ENCODE measurements around the gene TBC1D30. TPM values are rescaled to one million over a fixed set of nuclear protein-coding genes. Genes with fewer than 3 reads are reported as not detected.

Gene TBC1D30
- polyA plus RNA-seq, 12 donors: 1.1 to 2.9 (median 2.0) TPM; not detected in 1

DNA sequence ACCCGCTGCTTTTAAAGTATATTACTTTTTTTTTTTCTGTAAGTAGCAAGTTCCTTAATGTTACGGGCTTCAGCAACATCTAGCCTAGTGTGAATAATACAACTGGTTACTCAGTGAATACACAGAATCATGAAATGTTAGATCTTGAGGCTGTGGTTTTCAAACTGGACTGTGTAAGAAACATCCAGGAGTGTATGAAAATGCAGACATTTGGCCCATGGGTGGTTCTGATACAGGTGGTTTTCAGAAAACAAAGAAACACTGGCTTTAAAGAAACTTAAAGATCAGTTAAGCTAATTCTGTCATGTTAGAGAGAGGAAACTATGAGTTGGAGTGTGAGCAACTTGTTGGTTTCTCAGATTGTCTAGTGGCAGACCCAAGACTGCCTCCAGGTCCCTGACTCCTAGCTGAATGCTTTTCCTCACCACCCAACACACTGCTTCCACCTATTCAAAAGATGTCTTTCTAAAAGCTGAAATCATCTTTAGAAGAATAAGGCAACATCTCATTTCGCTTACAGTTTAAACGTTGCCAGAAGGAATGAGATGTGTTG lies 36.1 kb downstream of the TBC1D30 start:
- no peak for DNase-seq

DNA sequence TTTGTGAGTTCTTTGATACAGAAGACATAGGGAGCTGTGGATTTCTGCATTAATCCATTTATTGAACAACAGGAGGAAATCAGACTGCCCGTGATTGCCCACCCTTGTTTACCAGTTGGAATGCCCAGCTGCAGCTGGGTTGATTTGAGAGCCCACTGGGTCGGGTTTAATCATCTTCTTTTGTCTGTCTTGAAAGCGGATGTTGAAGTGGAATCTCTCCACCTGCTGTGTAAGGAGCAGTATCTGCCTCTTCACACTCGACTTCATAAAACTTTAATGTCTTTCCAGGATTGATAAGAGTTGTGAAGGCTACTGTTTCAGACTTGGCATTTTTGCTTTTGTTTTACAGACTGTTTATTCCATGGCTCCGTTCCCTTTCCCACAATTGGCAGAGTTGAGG lies 39.9 kb downstream of the TBC1D30 start:
- no peak for DNase-seq

DNA sequence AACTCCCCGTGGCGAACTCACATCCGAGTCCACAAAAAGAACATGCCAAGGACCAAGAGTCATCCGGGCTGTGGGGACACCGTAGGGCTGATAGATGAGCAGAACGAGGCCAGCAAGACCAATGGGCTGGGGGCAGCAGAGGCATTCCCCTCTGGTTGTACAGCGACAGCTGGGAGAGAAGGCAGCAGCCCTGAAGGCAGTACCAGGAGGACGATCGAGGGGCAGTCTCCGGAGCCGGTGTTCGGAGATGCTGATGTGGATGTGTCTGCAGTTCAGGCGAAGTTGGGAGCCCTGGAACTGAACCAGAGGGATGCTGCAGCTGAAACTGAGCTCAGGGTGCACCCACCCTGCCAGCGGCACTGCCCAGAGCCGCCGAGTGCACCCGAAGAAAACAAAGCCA lies 50.7 kb downstream of the TBC1D30 start:
- no peak for DNase-seq

DNA sequence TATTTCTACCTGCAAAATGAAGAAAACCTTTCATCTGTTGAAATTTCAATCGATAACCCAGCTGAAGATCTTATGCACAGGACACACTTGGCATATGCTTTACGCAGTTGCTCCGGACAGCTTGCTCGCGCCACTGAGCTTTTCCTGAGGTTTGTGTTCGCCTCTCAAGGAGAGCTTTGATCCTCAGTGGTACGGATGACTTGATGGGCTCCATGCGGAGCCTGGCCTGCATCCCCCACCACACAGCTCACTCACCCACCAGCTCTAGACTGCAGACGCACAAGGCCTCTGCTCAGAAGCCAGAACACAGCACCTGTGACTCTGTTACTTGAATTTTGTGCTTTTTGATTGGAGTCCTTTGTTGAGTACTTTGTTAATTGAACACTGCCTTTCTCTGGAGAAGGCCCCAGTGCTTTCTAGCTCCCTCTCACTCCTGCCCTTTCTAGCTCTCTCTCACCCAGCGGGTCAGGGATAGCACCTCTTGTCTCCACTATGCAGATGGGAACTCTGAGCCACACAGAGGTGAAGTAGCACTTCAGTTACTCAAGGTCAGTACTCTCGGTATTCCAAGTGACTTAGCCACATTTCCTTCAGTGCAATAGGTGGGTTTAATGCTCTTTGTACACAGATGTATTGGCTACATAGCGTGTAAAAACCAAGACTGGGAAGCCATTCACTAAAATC lies 52.1 kb downstream of the TBC1D30 start:
- no peak for DNase-seq

DNA sequence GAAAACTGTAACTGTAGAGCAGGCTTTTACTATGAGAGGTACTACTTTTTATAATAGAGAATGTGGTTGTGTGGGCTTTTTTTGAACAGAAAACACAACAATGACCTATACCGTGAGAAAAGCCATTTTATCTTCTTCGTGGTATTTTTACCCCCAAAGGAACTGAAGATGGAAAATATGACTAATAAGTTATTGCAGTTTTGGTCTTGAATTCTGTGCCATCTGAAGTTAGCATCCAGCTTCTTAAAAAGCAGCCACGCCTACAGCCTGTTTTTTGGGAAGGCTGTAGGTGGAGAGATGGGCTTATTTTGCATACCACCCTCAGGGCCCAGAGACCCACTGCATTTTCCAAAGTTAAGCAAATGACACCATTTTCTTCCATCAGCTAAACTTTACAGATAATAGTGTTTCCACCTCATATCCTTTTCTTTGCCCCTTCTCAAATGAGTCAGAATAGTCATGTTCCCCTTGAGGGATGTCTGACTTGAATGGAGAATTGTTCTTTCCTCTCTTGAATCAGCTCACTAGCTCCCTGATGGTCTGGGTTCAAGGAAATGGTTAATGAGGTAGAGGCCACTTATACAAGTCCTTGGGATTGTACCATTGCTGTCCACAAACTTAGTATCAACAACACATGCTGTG lies 53.0 kb downstream of the TBC1D30 start:
- DNase-seq: no peak

DNA sequence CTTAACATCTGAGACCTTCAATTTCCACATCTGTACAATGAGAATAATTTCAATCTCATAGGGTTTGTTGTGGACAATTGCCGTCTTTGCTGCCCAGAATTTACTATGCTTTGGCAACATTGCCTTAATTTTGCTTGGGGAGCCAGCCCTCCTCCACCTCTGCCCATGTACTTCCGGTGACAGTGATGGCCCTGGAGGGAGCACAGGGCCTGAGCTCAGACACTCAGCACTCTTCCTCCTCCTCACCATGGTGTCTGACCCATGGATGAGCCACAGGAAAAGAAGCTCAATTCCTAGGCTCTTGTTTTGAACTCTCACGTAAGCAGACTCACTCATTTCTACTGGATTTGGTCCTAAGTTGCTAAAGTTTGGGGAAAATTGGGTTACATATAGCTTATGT lies 58.2 kb downstream of the TBC1D30 start:
- no peak for DNase-seq

DNA sequence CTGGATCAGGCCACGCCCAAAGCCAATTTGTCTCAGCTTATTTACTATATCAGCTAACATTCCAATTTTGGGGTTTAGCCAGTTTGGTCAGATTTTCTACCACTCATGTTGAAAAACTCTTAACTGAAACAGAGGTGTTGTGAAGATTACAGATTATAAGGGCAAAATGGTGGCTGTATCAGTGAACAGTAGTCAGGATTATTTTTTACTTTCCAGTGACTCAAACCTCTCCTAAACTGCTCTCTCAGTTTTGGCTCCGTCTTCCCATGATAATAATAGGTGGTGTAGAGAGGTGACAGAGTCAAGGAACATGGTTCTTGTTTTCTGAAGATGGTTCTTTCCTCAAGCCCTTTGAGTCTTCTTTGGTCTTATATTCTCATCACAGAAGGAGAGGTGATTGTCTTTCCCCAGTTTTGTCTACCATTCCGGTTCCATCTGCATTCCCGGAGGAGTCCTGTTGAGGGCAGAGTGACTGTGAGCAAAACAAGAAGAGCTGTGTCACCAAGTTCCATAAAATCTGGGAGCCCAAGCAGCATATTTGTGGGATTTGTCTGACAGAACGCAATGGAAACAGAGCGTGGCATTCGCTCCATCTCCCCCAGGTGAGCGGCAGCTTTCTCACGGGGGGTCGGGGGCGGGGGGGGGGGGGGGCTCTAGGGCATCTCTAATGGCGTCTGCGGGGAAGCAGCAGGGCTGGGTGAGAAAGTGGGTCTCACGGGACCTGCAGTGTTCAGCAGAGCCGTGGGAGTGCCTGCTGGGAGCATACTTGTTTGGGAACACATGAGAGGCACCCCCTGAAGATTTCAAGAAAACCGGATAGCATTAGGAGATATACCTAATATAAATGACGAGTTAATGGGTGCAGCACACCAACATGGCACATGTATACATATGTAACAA lies 59.1 kb downstream of the TBC1D30 start:
- DNase-seq: no peak

DNA sequence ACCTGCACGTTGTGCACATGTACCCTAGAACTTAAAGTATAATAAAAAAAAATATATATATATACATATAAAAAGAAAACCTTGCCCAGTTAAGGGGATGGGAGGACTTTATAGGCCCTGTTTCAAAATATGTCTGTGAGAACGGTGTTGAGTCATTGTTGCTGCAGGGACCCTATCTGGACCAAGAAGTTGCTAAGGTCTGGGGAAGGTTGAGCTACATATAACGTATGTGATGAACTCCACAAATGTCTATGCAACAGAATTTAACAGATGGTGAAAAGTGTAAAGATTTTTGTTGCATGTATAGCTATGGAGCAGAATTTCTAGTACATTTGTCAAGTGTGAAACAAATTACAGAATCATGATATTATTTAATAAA lies 59.7 kb downstream of the TBC1D30 start:
- DNase-seq: no peak

DNA sequence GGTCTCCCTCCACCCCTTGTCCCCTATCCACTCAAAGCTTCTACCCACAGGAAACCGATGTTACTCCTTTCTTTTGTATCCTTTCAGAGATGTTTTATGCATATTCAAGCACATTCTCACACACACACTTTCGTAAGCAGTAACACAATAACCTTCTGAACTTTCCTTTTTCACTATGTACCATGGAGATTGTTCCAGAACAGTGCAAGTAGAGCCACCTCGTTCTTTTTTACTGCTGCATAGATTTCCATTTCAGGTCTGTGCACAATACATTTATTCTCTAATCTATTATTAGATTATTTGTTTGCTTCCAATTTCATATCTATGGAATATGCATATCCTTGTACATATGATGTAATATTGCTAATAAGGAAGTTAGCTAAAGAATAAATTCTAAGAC lies 60.3 kb downstream of the TBC1D30 start:
- no peak for DNase-seq

DNA sequence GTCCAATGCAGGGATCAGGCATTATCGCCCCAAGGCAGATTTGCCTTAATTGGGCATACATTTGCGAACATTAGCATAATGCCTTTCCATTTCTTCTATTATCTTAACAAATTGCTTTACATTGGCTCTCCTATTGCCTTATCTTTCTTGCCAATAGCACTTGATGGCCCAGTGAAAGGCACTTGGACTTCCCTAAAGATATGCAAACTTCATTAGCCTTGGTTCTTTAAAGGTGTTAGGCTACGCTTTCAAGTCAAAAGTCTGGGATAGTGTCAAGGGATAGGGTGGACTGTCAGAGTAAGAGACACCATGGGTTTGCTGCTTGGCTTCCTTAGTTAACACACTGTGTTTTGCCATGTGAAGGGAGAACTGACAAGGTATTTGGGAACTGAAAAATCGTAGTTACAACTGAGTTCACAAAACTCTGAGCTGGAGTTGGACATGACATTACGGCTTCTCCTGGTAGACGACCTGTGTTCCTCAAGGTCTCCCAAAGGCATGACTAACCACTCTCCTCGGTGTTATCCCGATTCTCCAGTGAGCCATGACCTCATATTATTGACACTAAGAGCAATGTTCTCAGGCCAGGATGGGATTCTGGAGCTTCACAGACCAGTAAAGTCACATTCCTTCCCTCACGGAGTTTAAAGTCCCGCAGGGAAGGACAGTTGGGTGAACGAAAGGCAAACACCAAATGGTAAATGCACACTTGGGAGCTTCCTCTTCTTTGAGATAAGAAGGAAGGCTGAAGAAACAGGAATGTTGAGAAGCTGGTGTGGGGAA lies 65.2 kb downstream of the TBC1D30 start:
- DNase-seq: no peak

DNA sequence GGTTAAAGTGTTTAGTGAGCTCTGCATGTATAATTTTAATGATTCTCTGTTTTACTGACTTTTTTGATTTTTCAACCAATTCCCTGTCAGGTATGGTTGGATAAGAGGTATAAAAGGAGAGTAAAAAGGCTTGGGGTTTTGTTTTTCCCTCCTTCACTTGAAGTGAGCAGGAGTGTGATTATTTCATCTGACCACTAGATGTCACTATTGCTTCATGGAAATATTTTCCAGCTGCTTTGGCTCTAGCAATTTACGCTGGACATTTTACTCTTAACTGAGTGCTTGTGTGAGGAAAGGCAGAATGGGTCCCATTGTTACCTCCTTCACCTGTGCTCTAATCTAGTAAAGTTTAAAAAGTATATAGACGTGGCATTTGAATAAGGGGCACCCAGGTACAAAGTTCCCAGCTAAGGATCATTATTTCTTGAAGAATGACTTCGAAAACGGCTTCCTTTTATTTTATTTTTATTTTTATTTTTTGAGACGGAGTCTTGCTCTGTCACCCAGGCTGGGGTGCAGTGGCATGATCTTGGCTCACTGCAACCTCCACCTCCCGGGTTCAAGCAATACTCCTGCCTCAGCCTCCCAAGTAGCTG lies 66.5 kb downstream of the TBC1D30 start:
- DNase-seq: peak; percentile 72

DNA sequence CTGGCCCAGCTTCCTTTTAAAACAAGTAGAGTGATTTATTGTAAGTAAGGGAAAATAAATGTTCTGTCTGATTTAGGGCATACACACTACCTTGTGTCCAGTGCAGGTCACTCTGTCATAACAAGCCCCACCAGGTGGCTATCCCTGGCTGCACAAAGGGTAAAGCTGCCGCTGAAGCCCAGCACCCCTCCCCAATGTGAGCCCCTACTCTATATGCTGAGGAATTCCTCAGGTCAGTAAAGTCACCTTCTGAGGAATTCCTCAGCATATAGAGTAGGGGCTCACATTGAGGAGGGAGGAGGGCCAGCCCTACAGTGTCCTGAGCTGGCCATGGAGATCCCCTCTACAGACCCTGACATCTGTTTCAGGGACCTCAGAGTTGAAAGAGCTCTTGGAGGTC lies 67.2 kb downstream of the TBC1D30 start:
- no peak for DNase-seq

DNA sequence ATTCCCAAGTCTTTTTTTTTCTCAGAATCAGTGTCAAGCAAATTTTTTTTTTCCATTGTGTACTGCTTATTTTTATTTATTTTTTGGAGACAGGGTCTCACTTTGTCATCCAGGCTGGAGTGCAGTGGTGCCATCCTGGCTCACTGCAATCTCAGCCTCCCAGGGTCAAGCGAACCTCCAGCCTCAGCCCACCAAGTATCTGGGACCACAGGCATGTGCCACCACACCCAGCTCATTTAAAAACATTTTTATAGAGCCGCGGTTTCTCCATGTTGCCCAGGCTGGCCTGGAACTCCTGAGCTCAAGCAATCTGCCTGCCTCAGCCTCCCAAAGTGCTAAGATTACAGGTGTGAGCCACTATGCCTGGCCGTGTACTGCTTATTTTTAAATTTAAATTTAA lies 68.1 kb downstream of the TBC1D30 start:
- no peak for DNase-seq

DNA sequence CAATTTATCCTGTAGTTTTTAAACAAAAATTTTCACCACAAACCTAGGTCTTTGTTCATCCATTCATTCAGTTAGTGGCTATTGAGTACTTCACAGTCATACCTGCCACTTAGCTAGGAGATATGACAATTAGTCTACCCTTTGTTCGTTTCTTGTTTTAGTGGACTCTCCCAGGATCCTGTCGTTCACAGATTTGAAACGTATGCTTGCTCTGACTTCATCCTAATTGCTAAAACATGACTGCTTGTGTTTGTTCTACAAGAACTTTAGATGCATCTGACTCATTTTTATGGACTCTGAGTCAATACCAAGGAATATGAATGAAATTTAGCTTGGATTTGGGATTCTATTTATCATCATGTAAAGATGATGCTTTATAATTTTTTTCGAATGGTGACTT lies 69.5 kb downstream of the TBC1D30 start:
- DNase-seq: no peak

DNA sequence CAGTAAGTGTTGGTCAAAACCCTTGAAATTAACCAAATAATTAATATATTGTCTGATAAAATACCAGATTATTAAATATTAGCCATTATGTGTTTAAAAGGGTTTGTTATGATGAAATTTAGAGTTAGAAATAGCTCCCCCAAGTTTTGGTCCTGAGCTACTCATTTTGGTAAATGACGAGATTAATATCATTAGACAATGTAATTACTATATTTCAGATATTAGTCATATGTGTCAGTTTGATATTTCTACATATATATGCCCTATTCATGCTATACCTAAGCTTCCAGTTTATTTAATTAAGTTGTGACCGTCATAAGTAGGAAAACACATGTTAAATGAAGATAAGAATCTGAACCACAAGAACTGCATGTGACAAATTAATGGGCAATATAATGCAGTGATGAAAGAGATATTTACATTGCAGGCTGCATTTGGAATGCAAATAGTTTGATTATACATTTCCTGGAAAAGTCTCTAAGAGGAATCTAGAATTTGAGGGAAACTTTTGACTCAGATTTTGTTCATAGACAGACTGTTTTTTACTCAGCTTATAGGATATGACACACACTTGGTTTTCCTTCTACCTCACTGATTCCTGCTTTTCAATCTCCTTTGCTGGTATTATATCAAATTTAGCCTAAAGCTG lies 70.5 kb downstream of the TBC1D30 start:
- DNase-seq: no peak

DNA sequence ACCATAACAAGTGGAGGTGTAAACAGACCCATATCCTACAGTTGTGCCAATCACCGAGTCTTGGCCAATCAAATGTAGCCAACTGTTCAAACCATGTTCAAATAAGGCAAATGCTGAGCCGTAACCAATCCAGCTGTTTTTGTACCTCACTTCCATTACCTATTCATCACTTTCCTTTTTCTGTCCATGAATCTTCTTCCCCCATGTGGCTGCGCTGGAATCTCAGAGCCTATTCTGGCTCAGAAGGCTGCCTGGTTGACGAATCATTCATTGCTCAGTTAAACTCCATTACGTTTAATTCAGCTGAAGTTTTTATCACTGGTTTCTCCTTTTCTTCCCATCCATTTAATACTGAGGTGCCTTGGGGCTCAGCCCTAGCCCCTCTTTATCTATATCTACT lies 71.1 kb downstream of the TBC1D30 start:
- DNase-seq: no peak

DNA sequence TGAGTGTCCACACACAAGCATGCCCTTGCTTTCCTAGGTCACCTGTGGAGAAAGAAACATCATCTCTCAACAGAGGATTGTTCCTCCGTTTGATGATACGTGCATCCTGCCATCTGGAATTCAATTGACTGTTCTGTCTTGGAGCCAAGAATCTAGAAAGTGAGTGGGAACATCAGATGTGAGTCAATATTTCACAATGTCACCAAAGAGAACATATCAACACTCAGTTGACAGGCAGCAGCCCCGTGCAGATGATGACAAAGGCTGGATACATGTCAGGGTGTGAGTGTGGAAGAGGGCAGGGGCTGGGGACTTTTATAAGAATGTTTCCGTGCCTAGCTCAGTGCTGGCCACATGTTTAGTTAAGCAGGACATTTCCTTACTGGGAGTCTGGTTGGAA lies 76.1 kb downstream of the TBC1D30 start:
- no peak for DNase-seq

DNA sequence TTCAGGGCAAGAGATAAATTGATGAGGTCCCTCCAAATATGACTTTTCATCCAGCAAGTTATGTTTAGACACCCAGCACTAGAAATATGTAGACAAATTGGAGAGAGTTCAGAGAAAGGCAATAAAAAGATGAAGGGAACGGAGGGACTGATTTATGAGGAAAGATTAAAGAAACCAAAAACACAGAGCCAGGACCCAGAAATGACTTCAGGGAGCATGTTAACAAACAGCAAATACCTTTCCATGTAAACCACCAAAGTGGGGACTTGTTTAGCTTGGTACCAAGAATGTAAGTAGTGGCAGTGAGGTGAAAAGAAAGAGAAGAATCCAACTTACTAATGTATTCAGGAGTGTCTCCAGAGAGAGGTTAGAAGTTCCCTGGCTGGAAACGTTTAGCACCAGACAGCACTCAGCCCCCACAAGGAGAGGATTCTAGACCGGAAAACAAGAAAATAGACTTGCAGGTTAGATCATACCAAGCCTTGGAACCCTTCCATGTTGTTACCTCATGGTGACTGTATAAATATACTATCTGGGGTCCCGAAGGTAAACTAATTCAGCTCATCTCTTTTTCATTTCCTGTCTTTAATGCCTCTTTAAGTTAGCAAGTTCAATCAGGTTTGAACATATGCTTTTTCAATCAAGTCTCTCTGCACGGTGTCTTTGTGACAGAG lies 79.2 kb downstream of the TBC1D30 start:
- DNase-seq: peak; percentile 49

DNA sequence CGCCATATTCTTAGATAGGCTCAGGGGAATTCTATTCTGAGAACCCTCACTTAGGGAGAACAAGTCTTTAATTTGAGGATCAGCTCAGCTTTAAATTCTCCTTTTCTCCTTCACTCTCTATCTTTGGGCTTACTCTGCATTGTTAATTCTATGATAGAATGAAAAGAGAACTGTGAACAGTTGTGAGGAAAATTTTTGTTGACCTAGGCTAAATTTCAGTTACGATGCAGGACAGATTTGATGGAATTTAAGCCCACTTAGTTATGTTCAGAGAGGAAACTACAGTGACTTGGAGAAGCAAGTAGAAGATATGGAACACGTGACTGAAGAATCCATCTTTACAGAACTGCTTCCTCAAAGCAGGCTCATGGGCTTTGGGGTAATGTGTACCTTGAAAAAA lies 82.7 kb downstream of the TBC1D30 start:
- DNase-seq: no peak

DNA sequence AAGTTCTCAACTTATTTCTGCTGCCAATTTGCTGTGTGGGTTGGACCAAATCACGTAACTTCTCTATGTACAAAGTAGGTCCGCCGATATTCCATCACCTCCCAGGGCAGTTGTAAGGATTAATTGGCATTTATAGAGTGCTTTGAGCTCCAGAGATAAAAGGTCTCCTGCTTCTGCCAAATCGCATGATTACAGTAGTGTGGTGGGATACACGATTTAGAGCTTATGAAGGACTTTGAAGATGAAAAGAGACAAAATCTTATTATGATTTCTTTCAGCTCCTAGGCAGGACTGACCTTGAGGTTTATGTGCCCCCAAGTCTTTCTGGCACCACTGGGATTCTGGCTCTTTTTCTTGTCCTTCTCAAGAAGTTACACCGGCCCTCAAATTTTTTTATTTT lies 84.7 kb downstream of the TBC1D30 start:
- DNase-seq: no peak

Measured in muscle of arm (tissue), 12 donors.